ENCODE results near the gene MS4A3.

The MS4A3 gene

DNA sequence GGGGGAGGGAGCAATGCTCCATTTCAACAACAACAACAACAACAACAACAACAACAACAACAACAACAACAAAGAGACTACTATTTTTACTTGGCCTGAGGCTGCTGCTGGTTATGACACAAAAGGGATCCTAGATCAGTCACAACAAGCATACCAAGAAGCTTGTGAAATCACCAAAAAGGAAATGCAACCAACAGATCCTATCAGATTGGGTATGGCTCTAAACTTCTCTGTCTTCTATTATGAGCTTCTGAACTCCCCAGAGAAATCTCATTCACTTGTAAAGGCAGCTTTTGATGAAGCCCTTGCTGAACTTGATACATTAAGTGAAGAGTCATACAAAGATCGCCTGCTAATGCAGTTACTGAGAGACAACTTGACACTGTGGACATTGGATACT is 21.5 kb downstream of the MS4A3 start:
- no peak for DNase-seq (ENCODE audit: low read depth, low spot score)
- in situ Hi-C loops (cut with HindIII; ENCODE audit: low sequenced_read_pairs) = no loop called here
- H3K4me3 ChIP-seq (ENCODE audit: low read depth, low read length) = no peak overlapping the region
- no peak for TF ChIP-seq CTCF (IDR thresholded peaks at IDR 0.05; ENCODE audit: low read depth, low read length)

DNA sequence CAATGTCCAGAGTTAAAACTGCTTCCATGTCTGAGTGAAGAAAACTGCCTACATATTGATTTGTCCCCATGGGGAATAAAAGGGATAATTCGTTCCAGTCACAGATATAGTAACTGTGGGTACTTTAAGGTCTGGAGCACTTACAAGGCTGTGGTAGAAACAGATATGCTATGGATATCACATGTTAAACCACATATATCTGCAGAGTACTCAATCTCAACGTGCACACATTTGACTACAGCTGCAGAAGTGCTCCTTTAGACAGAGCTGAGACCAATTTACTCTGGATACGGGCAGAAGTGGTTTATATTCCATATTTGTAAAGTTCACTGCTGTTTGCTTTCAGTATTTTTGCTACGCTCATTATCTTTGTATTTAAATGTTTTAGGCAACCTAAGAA is 22.3 kb downstream of the MS4A3 start:
- in situ Hi-C loops (cut with HindIII; ENCODE audit: low sequenced_read_pairs) = no loop called here
- H3K4me3 ChIP-seq (ENCODE audit: low read depth, low read length) = no peak overlapping the region
- DNase-seq (ENCODE audit: low read depth, low spot score) = no peak
- TF ChIP-seq CTCF (IDR thresholded peaks at IDR 0.05; ENCODE audit: low read depth, low read length) = no peak

- no peak for DNase-seq (ENCODE audit: low read depth, low spot score)
- TF ChIP-seq CTCF (IDR thresholded peaks at IDR 0.05; ENCODE audit: low read depth, low read length) = no peak
Measured at GRCh38 chr11:60080535-60080934, 24.1 kb downstream of the MS4A3 start.

GRCh38 chr11:60084631-60085273 is 28.3 kb downstream of the MS4A3 start:
- in situ Hi-C loops (cut with HindIII; ENCODE audit: low sequenced_read_pairs) = no loop called here
- H3K4me3 ChIP-seq (ENCODE audit: low read depth, low read length) = no peak overlapping the region
- TF ChIP-seq CTCF (IDR thresholded peaks at IDR 0.05; ENCODE audit: low read depth, low read length) = no peak
- DNase-seq (ENCODE audit: low read depth, low spot score) = no peak

More at GRCh38 chr11:60080535-60080934, 24.1 kb downstream of the MS4A3 start:
- in situ Hi-C loops (cut with HindIII; ENCODE audit: low sequenced_read_pairs) = no loop called here
- no peak overlapping the region for H3K4me3 ChIP-seq (ENCODE audit: low read depth, low read length)

DNA sequence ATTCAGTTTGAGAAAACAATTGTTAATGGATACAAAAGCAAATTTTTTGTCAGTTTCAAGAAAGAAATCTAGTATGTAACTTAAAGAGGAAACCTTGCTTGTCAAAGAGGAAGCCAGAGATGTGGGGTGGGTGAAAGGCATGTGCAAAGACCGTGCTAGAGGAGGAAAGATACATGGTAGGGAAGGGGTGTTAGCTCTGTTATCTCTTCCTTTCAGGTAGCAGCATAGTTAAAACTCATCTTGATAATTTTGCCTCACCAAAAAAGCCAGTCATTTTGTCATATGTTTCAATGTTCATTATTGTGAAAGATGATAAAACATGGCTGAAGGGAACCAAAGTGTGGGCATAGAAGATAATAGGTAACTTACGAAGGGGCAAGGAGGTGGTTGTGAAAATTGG is 29.4 kb downstream of the MS4A3 start:
- DNase-seq (ENCODE audit: low read depth, low spot score) = no peak
- no peak overlapping the region for H3K4me3 ChIP-seq (ENCODE audit: low read depth, low read length)
- no peak for TF ChIP-seq CTCF (IDR thresholded peaks at IDR 0.05; ENCODE audit: low read depth, low read length)
- in situ Hi-C loops (cut with HindIII; ENCODE audit: low sequenced_read_pairs) = no loop called here

- no peak for TF ChIP-seq CTCF (IDR thresholded peaks at IDR 0.05; ENCODE audit: low read depth, low read length)
- DNase-seq (ENCODE audit: low read depth, low spot score) = no peak
- in situ Hi-C loops (cut with HindIII; ENCODE audit: low sequenced_read_pairs) = no loop called here
- no peak overlapping the region for H3K4me3 ChIP-seq (ENCODE audit: low read depth, low read length)
Measured at GRCh38 chr11:60087239-60087638, 30.8 kb downstream of the MS4A3 start.

Data from astrocyte of the spinal cord (primary cell).